Dedifferentiated amniotic fluid mesenchymal stem cell (primary cell): ENCODE results near the gene DNM1.
"Not testable (repeated sequence)": the region's sequence is repeated elsewhere in the genome, so short reads cannot be mapped to it uniquely, and the experiment has no call there.

Source experiments
- DNase-seq: peaks from one replicate; pipeline ENCODE4 v3.0.0-alpha.2; 2016; ENCODE audit errors: extremely low spot score

Gene DNM1

DNA sequence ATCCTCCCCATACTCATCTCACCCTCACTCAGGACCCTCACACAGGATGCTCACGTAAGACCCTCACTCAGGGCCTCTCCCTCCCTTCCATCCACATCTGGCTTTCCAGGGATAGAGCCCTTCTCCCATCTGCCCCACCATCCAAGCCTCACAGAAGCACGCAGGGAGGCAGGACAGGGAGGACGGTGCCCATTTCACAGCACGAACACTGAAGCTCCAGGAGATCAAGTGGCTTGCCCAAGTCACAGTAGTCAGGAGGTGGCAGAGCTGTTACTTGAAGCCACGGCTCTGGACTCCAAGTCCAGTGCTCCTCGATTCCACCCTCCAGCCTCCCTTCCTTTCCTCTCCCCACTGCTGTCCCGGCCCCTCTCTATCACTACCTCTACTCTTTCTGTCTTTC, 21.7 kb downstream of the DNM1 start:
- DNase-seq = no peak

DNA sequence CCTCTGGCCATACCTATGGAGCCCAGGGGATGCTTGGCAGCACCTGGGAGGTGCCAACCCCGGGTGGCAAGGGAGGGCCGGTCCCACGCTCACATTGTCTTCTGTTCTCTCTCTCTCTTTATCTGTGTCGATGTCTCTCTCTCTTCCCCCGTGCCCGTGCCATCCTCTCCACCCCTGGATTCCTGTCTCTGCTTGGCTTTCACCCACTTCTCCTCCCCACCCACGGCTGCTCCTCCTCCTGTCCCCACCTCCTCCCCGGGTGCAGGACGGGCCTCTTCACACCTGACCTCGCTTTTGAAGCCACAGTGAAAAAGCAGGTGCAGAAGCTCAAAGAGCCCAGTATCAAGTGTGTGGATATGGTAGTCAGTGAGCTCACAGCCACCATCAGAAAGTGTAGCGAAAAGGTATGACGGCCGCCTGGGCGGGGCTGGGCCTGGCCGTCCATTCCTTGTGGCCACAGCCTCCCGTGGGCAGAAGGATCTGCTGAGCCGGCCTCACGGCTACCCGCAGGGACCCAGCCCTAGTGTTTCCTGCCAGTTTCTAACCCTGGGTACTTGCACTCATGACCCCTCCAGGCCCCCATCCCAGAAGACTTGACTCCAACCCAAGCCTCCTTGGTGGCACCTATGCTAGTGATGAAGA, 22.7 kb downstream of the DNM1 start:
- DNase-seq = no peak

DNA sequence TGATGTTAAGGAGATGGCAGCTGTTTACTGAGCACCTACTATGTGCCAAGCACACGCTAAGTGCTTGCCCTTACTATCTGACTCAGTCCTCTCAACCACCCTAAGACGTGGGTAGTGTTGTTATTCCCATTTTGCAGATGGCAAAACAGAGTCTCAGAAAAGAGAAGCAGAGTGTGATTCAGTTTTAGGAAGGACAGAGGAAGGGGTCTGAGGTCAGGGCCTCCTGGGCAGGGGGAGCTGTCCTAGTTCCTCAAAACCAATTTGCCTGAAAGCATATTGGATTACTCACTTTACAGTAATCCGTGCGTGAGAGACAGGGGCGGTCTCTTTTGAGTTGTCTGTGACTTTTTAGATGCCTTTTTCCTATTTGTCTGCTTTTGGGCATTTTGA, 23.2 kb downstream of the DNM1 start:
- no peak for DNase-seq

DNA sequence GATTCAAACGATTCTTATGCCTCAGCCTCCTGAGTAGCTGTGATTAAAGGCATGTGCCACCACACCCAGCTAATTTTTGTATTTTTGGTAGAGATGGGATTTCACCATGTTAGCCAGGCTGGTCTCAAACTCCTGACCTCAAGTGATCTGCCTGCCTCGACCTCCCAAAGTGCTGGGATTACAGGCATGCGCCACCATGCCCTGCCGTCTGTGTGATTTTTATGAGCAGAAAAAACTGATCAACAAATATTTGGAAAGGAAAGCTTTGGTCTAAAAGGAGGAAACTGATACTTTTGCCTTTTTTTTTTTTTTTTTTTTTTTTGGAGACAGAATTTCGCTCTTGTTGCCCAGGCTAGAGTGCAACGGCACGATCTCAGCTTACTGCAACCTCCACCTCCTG, 27.7 kb downstream of the DNM1 start:
- not testable (repeated sequence) for DNase-seq

DNA sequence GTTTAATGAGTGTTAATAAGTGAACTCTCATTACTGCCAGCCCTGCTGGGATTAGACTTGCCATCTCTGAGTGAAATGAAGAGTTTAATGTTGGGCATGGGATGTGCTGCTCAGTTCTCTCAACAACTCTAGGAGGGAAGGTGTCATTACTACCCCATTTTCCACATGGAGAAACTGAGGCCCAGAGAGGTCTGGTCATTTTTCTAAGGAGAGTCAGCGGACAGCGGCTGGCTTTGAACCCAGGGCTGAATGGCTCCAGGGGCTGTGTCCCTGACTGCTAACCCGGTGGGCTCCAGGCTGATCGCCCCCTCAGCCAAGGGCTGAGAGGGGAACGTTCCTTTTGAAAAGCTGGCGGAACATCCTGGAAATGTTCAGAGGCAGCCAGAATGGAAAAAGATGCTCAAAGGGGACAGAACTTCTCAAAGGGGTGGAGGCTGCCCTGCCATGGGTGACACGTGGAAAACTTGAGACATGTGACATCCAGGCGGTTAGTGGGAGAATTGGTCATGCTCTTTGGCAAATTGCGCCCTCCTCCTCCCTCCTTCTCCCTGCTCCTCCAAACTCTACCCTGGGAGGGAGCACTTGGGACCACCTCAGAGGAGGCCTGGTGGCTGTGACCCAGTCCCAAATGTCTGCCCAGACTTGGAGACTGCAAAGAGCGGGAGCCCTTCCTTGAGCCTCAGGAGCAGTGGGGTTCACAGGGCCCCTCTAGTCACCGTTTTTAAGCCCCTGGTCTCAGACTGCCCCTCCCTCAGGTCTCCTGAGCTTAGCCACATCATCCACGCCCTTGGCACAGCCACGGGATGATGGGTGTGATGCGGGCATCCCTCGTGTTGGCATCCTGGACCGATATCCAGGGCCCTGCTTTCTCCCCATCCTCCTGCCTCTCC, 28.7 kb downstream of the DNM1 start:
- DNase-seq = no peak

DNA sequence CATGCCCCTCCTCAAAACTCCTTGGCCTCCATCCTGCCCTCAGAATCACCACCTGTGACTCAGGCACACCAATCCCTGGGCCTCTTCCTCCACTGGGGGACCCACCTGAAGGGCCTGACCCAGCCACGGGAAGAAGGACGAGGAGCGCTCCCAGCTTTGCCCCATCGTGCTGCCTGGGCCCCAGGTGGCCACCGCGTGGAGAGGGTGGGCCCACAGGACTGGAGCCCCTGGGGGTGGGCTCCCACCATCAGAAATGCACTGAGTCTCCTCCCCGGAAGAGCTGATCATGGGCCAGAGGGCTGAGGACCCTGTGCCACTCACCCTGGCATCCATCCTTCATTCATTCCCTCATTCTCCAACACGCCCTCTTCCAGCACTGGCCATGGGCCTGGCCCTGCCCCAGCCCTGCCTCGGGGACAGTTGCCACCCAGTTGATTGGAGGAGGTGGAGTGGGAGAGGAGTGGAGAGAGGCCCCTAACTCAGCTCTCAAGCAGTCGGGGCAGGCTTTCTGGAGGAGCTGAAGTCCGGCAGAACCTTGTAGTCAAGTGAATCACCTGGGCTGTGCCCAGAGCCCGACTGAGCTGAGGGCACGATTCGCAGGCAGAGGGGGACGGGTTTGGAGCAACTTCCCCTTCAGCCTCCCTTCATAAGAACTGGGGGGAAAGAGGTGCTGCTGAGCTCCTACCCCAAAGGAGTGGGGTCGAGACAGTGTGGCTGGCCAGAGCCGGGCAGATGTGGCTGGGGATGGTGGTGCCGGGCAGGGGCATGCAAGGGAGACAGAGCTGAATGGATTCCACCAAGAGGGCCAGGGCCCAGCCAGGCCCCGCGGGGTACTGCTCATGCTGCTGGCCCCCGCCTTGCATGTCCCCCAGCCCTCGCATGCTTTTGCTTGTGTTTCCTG, 29.6 kb downstream of the DNM1 start:
- no peak for DNase-seq

DNA sequence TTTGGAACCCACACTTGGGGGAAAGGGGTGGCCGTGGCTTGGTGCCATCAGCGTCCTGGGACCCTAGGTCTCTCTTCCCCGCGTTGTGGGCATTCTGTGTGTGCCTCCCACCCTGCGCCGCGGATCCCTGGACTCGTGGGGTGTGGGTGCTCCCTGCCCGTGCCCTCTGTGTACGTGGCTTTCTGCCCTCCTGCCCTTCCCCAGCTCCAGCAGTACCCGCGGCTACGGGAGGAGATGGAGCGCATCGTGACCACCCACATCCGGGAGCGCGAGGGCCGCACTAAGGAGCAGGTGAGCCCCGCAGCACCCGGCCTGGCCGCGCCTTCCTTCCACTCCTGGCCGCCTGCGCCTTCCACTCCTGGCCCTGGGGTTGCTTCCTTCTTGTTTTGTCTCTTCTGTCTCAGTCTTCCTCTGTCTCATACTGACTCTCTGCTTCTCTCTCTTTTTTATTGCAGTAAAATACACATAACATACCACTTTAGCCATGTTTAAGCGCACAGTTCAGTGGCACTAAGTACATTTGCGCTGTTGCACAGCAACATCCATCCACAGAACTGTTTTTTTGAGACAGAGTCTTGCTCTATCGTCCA, 30.7 kb downstream of the DNM1 start:
- no peak for DNase-seq

DNA sequence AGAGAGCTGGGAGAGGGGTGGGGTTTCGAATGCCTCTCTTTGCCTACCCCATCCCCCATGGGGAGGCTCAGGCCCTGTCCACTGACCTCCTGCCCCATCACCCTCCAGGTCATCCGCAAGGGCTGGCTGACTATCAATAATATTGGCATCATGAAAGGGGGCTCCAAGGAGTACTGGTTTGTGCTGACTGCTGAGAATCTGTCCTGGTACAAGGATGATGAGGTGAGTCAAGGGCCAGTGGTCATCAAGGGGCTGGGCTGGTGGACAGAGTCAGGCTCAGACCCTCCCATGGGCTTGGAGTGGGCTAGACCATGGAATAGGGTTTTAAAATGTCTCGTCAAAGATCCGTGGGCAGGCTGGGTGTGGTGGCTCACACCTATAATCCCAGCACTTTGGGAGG, 38.9 kb downstream of the DNM1 start:
- no peak for DNase-seq

DNA sequence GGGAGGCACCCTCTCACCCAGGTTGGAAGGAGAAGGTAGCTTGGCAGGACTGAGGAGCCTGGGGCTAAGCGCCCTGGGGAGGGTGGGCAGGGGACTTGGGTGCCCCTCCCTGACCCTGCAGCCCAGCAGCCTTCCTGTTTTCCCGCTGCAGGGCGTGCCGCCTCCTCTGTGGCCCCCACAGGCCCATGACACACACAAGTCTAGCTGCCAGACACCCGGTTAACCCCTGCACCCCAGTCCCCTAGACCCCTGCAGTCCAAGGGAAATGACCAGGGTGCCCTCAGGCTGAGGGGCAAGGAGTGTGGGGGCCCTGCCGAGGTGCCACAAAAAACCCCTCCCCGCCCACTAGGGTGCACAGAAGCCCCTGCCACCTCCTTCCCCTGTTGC, 39.6 kb downstream of the DNM1 start:
- no peak for DNase-seq

DNA sequence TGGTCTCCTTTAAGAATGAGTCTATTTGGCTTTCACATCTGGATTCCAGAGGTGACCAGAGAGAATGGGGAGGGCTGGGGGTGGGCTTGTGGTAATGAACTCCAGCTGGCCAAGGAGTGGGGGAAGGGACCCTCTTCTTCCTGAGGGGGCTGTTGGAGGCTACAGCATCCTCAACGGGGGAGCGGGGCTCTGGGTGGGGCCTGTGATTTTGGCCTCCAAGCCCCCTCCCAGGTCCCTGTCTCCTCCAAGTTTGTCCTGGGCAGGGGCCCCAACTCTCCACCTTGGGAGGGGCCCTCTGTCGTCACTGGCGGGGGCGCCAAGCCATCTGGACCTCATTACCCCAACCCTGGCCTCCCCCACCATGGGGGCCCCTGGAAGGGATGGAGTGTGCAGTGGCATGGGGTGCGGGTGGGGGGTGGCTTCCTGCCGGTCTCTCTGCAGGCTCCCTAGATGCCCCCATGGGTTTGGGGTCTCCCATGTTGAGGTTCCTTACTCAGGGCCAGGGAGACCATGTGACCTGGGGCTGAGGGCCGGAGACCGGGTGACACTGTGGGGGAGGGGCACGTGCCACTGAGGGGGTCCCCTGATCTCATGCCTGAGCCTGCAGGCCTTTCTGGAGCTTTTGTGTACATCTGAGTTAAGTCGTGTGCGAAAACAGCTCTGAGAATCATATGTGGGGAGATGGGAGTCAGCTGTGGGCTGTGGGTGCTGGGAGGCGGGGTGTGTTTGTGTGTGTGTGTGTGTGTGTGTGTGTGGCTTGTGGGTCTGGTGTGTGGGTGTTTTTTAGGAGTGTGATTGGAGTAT, 40.2 kb downstream of the DNM1 start:
- DNase-seq = peak; percentile 35

DNA sequence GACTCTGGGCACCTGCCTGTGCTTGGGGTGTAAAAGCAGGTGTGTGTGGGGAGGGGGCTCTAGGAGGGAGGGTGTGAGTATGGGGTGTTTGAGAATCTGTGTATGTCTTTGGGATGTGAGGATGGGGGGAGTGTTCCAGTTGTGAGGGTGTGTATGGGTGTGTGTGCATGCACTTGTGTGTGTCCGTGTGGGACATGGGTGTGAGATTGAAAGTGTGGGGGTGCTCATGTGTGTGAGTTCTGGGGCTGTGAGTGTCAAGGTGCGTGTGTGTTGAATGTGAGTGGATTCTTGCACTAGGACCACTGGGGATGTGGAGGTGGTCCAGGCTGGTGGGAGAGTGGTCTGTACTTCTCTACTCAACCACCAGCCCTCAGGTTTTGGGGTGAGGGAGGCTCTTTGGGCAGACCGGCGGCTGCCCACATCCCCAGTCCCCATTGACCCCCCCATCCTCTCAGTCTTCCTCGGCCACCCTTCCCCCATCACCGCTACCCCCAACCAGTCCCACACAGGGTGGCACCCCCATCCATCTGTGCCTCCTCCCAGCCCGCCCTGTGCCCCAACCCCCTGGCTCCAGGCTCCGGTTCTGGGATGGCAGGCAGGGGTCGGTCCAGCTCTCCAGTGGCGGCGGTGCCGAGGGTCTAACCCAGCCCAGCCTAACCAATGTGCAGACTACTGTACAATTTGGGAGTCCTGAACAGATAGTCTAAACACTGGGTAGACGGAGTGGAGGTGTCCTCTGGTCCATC, 41.1 kb downstream of the DNM1 start:
- no peak for DNase-seq

DNA sequence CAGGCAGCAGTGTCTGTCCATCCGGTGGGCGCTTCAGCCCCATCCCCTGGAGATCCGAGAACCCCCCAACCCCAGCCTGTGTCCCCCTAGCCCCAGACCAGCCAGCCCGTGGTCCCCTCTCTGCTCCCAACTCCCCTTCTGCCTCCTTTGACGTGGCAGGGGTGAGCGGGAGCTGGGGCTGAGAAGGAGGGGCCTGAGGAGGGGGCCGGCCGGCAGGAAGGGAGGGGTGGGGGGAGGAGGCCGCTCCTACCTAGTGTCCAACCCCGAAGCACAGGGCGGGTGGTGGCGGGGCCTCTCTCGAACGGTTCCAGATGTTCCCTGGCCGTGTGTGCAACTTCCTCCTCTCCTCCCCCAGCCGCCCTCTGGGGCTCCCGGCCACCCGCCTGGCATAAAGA, 41.7 kb downstream of the DNM1 start:
- DNase-seq = peak; percentile 88

DNA sequence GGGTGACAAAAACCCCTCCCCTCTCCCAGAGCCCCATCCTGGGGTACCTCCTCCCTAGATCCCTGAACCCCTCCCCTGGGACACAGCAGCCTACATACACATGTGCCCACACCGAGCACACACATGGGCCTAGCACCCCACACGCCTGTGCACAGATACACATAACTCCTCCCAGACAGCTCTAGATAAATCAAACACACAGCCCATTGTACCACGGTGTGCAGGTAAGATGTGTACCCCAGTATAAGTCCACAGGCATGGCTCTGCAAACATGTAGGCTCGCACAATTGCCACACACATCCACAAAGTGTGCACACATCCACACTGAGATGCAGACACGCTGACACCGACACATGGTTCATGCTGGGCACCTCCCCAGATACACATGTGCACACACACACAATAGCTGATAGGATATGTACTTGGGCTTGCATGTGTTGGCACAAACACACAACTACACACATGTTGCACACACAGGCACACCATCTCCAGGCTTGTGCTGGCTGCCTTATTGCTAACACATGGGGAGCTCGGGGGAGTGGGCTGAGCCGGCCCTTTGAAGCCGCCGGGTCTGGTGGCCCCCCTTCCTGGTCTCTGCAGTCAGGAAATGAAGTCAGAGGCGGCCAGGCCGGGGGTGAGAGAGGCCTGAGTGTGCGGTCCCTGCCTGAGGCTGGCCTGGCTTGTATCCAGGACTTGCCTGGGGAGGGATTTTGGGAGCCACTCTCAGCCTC, 42.4 kb downstream of the DNM1 start:
- DNase-seq = peak; percentile 20

DNA sequence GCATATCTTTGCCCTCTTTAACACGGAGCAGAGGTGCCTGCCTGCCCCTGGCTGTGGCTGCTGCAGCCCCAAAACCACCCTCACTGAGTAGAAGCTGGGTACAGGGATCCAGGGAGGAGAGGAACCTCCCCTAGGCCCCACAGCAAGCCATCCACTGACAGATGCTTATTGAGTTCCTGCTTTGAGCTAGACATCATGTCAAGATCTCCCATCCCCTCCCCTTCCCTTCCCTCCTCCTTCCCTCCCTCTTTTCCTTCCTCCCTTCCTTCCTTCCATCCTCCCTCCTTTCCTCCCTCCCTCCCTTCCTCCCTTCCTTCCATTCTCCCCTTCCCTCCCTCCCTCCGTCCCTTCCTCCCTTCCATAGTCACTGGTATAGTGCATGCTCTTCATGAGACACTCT, 43.3 kb downstream of the DNM1 start:
- no peak for DNase-seq

DNA sequence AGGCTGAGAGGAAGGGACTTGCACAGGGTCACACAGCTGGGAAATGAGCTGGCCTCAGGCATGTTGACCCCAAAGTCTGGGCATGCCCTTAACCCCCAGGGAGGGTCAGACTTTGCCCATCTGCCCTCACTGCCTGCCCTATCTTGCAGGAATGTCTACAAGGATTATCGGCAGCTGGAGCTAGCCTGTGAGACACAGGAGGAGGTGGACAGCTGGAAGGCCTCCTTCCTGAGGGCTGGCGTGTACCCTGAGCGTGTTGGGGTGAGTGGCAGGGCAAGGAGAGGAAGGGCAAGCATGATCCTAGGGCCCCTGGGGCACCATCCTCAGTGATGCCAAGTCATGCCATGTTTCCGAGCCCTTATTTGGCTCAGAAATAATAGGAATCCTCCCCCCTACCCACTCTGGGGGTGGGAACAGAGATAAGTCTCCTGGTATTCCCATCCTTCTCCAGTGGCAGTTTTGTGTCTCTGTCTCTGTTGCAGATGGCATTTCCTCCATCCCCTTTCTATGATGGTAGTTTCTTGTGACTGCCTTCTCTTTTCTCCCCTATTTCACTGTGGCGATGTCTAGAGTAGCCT, 44.1 kb downstream of the DNM1 start:
- no peak for DNase-seq

DNA sequence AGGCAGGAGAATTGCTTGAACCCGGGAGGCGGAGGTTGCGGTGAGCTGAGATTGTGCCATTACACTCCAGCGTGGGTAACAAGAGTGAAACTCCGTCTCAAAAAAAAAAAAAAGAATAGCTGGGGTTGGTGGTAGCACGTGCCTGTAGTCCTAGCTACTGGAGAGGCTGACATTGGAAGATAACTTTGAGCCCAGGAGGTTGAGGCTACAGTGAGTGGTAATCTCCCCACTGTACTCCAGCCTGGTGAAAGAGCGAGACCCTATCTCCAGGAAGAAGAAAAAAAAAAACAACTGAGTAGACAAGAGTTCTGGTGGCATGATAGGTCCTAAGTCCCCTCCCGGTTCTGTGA, 46.4 kb downstream of the DNM1 start:
- no peak for DNase-seq

DNA sequence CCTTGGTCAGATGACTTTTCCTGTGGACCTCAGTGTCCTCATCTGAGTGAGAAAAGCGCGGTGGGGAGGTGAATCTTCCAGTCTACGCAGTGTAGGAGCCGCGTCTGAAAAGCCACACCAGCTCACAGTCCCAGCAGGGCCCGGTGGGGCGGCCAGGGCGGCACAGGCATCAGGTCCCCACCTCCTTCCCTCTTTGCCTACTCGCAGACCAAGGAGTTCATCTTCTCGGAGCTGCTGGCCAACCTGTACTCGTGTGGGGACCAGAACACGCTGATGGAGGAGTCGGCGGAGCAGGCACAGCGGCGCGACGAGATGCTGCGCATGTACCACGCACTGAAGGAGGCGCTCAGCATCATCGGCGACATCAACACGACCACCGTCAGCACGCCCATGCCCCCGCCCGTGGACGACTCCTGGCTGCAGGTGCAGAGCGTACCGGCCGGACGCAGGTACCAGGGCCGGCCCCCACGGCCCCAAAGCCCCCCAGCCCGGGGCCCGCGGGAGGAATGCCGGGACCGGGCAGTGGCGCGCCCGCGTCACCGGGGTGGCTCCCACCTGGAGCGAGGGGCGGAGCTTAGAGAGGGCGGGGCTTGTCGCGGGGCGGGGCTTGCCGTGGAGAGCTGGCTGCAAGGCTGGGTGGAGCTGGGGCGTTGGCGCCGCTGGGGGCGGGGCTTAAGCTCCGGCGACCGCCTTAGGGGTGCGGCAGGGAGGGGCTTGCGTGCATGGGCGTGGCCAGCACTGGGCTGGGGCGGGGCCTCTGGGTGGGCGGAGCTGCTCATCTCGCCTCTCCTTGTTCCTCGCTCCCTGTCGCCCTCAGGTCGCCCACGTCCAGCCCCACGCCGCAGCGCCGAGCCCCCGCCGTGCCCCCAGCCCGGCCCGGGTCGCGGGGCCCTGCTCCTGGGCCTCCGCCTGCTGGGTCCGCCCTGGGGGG, 47.0 kb downstream of the DNM1 start:
- DNase-seq = peak; percentile 25
